PC-3 (cell line): ENCODE results near the gene SPRING1. TPM values are rescaled to one million over a fixed set of nuclear protein-coding genes. Genes with fewer than 3 reads are reported as not detected.
A peak's percentile ranks its signal among the peaks of the same experiment; 100 is the strongest.
"Not testable (repeated sequence)": the region's sequence is repeated elsewhere in the genome, so short reads cannot be mapped to it uniquely, and the experiment has no call there.

Source experiments
- ATAC-seq: fragments of 200-7000 bp; cut with Tn5 transposase; 2 replicates; pipeline ENCODE4 v1.9.1; 2020; ENCODE audit warnings: mild to moderate bottlenecking, moderate library complexity
- BruUV-seq: library from RNA; stranded (reverse); fragments of 400-500 nt; replicated peaks from 2 replicates; lab custom pipeline; 2021; lab: Mats Ljungman, UMichigan
- CTCF ChIA-PET: fragments of 300-600 bp; sonication (Branson Sonifier 250); formaldehyde crosslinking; loops from one replicate; lab custom pipeline; 2022; ENCODE audit warnings: antibody characterized with exemption; lab: Charles Lee
- POLR2A ChIA-PET: fragments of 300-600 bp; sonication (Branson Sonifier 250); formaldehyde crosslinking; loops from one replicate; lab custom pipeline; 2022; ENCODE audit warnings: antibody characterized with exemption; ENCODE audit not compliant: unreplicated experiment; lab: Charles Lee
- DNase-seq: peaks from one replicate; pipeline ENCODE4 v3.0.0-alpha.2; 2015
- H2AFZ ChIP-seq: fragments of 300-600 bp; sonication (generic); 2 replicates; pipeline ENCODE4 v1.6.0; 2016; ENCODE audit warnings: antibody characterized with exemption, low read length
- H3F3A ChIP-seq: fragments of 300-600 bp; sonication (generic); one replicate; pipeline ENCODE4 v1.6.0; 2017; ENCODE audit warnings: antibody characterized with exemption, low read length, control low read depth, mild to moderate bottlenecking; ENCODE audit not compliant: unreplicated experiment
- H3K27ac ChIP-seq: fragments of 300-600 bp; sonication (generic); 2 replicates; pipeline ENCODE4 v1.5.1; 2016; ENCODE audit warnings: mild to moderate bottlenecking, low read length
- H3K27me3 ChIP-seq: fragments of 300-600 bp; sonication (generic); 2 replicates; pipeline ENCODE4 v1.6.1; 2016; ENCODE audit warnings: low read length, mixed read lengths
- H3K36me3 ChIP-seq: fragments of 300-600 bp; sonication (generic); 2 replicates; pipeline ENCODE4 v1.6.1; 2016; ENCODE audit warnings: low read depth, mixed run types, low read length, mixed read lengths
- H3K4me1 ChIP-seq: fragments of 300-600 bp; sonication (generic); 2 replicates; pipeline ENCODE4 v1.5.1; 2016; ENCODE audit warnings: low read length; ENCODE audit not compliant: insufficient read depth
- H3K4me2 ChIP-seq: fragments of 300-600 bp; sonication (generic); 2 replicates; pipeline ENCODE4 v1.6.0; 2016; ENCODE audit warnings: low read length
- H3K4me3 ChIP-seq: fragments of 300-600 bp; sonication (generic); 2 replicates; pipeline ENCODE4 v1.5.1; 2016; ENCODE audit warnings: mild to moderate bottlenecking, low read length, mixed read lengths
- H3K79me2 ChIP-seq: fragments of 300-600 bp; sonication (generic); 2 replicates; pipeline ENCODE4 v1.6.1; 2017; ENCODE audit warnings: low read length, mixed read lengths
- H3K9ac ChIP-seq: fragments of 300-600 bp; sonication (generic); 2 replicates; pipeline ENCODE4 v1.6.0; 2016; ENCODE audit warnings: mild to moderate bottlenecking, low read length
- H3K9me2 ChIP-seq: fragments of 300-600 bp; sonication (generic); replicated peaks from 2 replicates; pipeline ENCODE4 v1.6.1; 2016; ENCODE audit warnings: mixed run types, low read length, mixed read lengths
- H3K9me3 ChIP-seq: fragments of 300-600 bp; sonication (generic); 2 replicates; pipeline ENCODE4 v1.6.1; 2016; ENCODE audit warnings: low read length, mixed read lengths
- H4K20me1 ChIP-seq: fragments of 300-600 bp; sonication (generic); 2 replicates; pipeline ENCODE4 v1.6.1; 2016; ENCODE audit warnings: low read length, mixed read lengths
- EZH2 ChIP-seq: fragments of 300-600 bp; sonication (generic); IDR thresholded peaks from one replicate; pipeline ENCODE4 v1.6.1; 2017; ENCODE audit warnings: antibody characterized with exemption, mild to moderate bottlenecking, low read length; ENCODE audit not compliant: unreplicated experiment
- EZH2phosphoT487 ChIP-seq: fragments of 300-600 bp; sonication (generic); IDR thresholded peaks from 2 replicates; pipeline ENCODE4 v1.6.1; 2018; ENCODE audit warnings: mild to moderate bottlenecking, antibody characterized with exemption, low read length, borderline replicate concordance
- intact Hi-C: fragments of 100-400 bp; cut with micrococcal nuclease; formaldehyde crosslinking; loops from 2 replicates; pipeline ENCODE4 v1.9.0; 2023
- total RNA-seq: library from RNA; depleted of rRNA; stranded (reverse); fragments of >200 nt; gene quantifications from 2 replicates; pipeline ENCODE4 v1.2.3, GENCODE V29; 2014
- TF ChIP-seq, protein P1 (sequence below): fragments of 300-600 bp; sonication (generic); conservative IDR thresholded peaks from 2 replicates; pipeline ENCODE4 v1.5.1; 2017; ENCODE audit warnings: antibody characterized with exemption, low read depth, mild to moderate bottlenecking, low read length

Gene SPRING1
- total RNA-seq, 1 experiment from 2014 or later, result 33.4 TPM

DNA sequence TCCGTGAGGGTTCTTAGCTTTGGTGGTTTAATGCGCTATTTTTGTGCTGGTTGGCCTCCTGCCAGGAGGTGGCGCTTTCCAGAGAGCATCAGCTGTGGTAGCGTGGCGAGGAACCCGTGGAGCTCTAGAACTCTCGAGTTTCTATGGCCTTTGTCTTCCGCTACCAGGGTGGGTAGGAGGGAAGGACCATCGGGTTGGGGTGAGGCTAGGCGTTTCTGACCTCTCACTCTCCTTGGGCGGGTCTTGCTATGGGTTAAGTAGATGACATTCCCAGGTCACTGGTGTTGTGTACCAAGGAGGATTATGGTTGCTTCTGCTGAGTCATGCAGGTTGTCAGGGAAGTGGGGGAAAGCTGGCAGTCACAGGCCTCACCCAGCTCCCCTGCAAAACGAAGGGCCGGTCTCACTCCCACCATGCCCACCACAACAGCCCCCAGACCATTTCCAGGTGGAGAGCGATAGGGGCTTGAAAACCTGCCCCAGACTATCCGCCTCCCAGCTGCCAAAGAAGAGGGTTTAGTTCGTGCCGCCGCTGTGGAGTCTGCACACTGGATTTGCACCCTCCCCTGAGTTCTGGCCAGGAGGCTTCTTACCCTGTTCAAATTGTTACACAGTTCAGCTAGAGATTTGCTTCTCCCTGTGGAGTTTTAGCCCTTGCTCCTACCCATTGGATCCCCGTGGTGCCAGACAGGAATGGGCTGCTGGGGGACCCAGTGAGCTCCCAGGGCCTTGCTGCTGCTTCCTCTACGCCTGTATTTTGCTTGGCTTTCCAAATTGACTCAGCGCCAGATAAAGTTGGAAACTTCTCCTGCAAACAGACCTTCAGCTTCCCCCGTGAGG is 22.1 kb upstream of the SPRING1 start:
- H2AFZ ChIP-seq, result no peak overlapping the region
- H3K4me1 ChIP-seq, result no peaks in the 10 kb centered on the region
- intact Hi-C loops, result no loop called here
- DNase-seq (no peak), ATAC-seq (no peak)
- no peak overlapping the region for H3K4me3 ChIP-seq
- no peak overlapping the region for H3K27ac ChIP-seq
- no peaks in the 10 kb centered on the region for H3K36me3 ChIP-seq
- no peaks in the 10 kb centered on the region for H3K27me3 ChIP-seq
- ChIA-PET CTCF (no interaction called here), POLR2A (no interaction called here)
- H3K4me2 ChIP-seq, result no peak overlapping the region
- no peaks in the 10 kb centered on the region for H3F3A ChIP-seq
- no peaks in the 10 kb centered on the region for H3K9me2 ChIP-seq
- no peaks in the 10 kb centered on the region for H3K9me3 ChIP-seq
- H3K9ac ChIP-seq, result no peak overlapping the region
- TF ChIP-seq, protein P1, sequence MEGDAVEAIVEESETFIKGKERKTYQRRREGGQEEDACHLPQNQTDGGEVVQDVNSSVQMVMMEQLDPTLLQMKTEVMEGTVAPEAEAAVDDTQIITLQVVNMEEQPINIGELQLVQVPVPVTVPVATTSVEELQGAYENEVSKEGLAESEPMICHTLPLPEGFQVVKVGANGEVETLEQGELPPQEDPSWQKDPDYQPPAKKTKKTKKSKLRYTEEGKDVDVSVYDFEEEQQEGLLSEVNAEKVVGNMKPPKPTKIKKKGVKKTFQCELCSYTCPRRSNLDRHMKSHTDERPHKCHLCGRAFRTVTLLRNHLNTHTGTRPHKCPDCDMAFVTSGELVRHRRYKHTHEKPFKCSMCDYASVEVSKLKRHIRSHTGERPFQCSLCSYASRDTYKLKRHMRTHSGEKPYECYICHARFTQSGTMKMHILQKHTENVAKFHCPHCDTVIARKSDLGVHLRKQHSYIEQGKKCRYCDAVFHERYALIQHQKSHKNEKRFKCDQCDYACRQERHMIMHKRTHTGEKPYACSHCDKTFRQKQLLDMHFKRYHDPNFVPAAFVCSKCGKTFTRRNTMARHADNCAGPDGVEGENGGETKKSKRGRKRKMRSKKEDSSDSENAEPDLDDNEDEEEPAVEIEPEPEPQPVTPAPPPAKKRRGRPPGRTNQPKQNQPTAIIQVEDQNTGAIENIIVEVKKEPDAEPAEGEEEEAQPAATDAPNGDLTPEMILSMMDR, result no peak
- no peak for TF ChIP-seq EZH2phosphoT487
- TF ChIP-seq EZH2, result no peak
- H3K79me2 ChIP-seq, result no peaks in the 10 kb centered on the region
- no TSS peak for BruUV-seq
- no peaks in the 10 kb centered on the region for H4K20me1 ChIP-seq

DNA sequence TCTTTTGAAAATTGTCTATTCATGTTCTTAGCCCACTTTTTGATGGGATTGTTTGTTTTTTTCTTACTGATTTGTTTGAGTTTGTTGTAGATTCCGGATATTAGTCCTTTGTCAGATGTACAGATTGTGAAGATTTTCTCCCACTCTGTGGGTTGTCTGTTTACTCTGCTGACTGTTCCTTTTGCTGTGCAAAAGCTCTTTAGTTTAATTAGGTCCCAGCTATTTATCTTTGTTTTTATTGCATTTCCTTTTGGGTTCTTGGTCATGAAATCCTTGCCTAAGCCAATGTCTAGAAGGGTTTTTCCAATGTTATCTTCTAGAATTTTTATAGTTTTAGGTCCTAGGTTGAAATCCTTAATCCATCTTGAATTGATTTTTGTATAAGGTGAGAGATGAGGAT is 16.9 kb upstream of the SPRING1 start:
- H3K36me3 ChIP-seq, H2AFZ ChIP-seq, H3K79me2 ChIP-seq, H3K4me2 ChIP-seq, H3K27me3 ChIP-seq, H3K4me3 ChIP-seq, H3F3A ChIP-seq, H3K9ac ChIP-seq, intact Hi-C loops, CTCF ChIA-PET, H3K4me1 ChIP-seq, BruUV-seq, H3K9me2 ChIP-seq, H3K9me3 ChIP-seq, H4K20me1 ChIP-seq, DNase-seq: not testable (repeated sequence)
- ATAC-seq, result peak; percentile 31
- H3K27ac ChIP-seq, result peak overlapping the region; percentile 57; the same call in 1 of the 2 replicates
- POLR2A ChIA-PET, result interaction anchor here (0.6 to 0.7 kb wide), 2 partner anchors 52 to 204 kb away, joined by 3 read pairs; no protein-coding TSS in a partner anchor

DNA sequence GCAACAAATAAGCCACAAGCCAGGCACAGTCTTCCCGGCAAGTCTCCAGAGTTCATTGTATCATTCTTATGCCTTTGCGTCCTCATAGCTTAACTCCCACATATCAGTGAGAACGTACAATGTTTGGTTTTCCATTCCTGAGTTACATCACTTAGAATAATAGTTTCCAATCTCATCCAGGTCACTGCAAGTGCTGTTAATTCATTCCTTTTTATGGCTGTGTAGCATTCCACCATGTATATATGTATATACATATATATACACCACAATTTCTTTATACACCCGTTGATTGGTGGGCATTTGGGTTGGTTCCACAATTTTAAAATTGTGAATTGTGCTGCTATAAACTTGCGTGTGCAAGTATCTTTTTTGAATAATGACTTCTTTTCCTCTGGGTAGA is 16.2 kb upstream of the SPRING1 start:
- ATAC-seq, H4K20me1 ChIP-seq, H3K9ac ChIP-seq, H3K79me2 ChIP-seq, CTCF ChIA-PET, H3K4me3 ChIP-seq, H3K36me3 ChIP-seq, H2AFZ ChIP-seq, H3K9me3 ChIP-seq, H3K27me3 ChIP-seq, H3F3A ChIP-seq, H3K9me2 ChIP-seq, DNase-seq, POLR2A ChIA-PET, H3K4me1 ChIP-seq, BruUV-seq, intact Hi-C loops, H3K4me2 ChIP-seq: not testable (repeated sequence)
- peak overlapping the region; percentile 57 for H3K27ac ChIP-seq
